PC-9 (cell line): ENCODE results near the gene PAX9. TPM values are rescaled to one million over a fixed set of nuclear protein-coding genes. Genes with fewer than 3 reads are reported as not detected.

Source experiments
- BruUV-seq: library from RNA; stranded (reverse); fragments of 400-500 nt; replicated peaks from 2 replicates; lab custom pipeline; 2021; lab: Mats Ljungman, UMichigan
- CTCF ChIA-PET: fragments of 300-600 bp; sonication (Branson Sonifier 250); formaldehyde crosslinking; loops from one replicate; lab custom pipeline; 2022; ENCODE audit warnings: antibody characterized with exemption; lab: Charles Lee
- POLR2A ChIA-PET: fragments of 300-600 bp; sonication (Branson Sonifier 250); formaldehyde crosslinking; loops from one replicate; lab custom pipeline; 2022; ENCODE audit warnings: antibody characterized with exemption; ENCODE audit not compliant: unreplicated experiment; lab: Charles Lee
- DNase-seq, 2 experiments: peaks; one replicate each; pipeline versions ENCODE4 v3.0.0 to v3.0.0-alpha.2; 2015 to 2022; ENCODE audit warnings: mixed read lengths in 1 of 2
- H2AFZ ChIP-seq: fragments of 200-600 bp; sonication (generic); 2 replicates; pipeline ENCODE4 v1.8.1; 2017; ENCODE audit warnings: antibody characterized with exemption
- H3F3A ChIP-seq: fragments of 200-600 bp; sonication (generic); 2 replicates; pipeline ENCODE4 v1.8.1; 2017; ENCODE audit warnings: antibody characterized with exemption, mild to moderate bottlenecking, low read depth; ENCODE audit not compliant: insufficient read depth
- H3K27ac ChIP-seq: fragments of 200-600 bp; sonication (generic); 2 replicates; pipeline ENCODE4 v1.6.1; 2016; ENCODE audit warnings: mixed run types
- H3K27me3 ChIP-seq: fragments of 200-600 bp; sonication (generic); 2 replicates; pipeline ENCODE4 v1.6.1; 2016; ENCODE audit warnings: low read depth, mixed run types; ENCODE audit not compliant: insufficient read depth
- H3K36me3 ChIP-seq: fragments of 200-600 bp; sonication (generic); 2 replicates; pipeline ENCODE4 v1.6.1; 2016; ENCODE audit warnings: low read depth, mixed run types
- H3K4me1 ChIP-seq: fragments of 200-600 bp; sonication (generic); replicated peaks from 2 replicates; pipeline ENCODE4 v1.6.1; 2016; ENCODE audit warnings: mixed run types; ENCODE audit not compliant: insufficient read depth
- H3K4me2 ChIP-seq: fragments of 200-600 bp; sonication (generic); 2 replicates; pipeline ENCODE4 v1.6.1; 2017; ENCODE audit warnings: mixed run types
- H3K4me3 ChIP-seq: fragments of 200-600 bp; sonication (generic); 2 replicates; pipeline ENCODE4 v1.6.1; 2016; ENCODE audit warnings: mixed run types
- H3K79me2 ChIP-seq: fragments of 200-600 bp; sonication (generic); 2 replicates; pipeline ENCODE4 v1.6.1; 2017; ENCODE audit warnings: low read depth, mixed run types
- H3K9me2 ChIP-seq: fragments of 200-600 bp; sonication (generic); 2 replicates; pipeline ENCODE4 v1.8.1; 2017; ENCODE audit warnings: mild to moderate bottlenecking; ENCODE audit not compliant: insufficient read depth
- H3K9me3 ChIP-seq: fragments of 200-600 bp; sonication (generic); 2 replicates; pipeline ENCODE4 v1.8.1; 2016; ENCODE audit warnings: low read depth; ENCODE audit not compliant: insufficient read depth
- H4K20me1 ChIP-seq: fragments of 200-600 bp; sonication (generic); 2 replicates; pipeline ENCODE4 v1.8.1; 2017; ENCODE audit not compliant: insufficient read depth
- CTCF ChIP-seq: fragments of 200-600 bp; sonication (generic); conservative IDR thresholded peaks from 2 replicates; pipeline ENCODE4 v1.6.1; 2017; ENCODE audit warnings: mixed run types, antibody characterized with exemption, mild to moderate bottlenecking, moderate library complexity
- EZH2 ChIP-seq: fragments of 200-600 bp; sonication (generic); IDR thresholded peaks from 2 replicates; pipeline ENCODE4 v1.8.0; 2017; ENCODE audit warnings: antibody characterized with exemption, low read depth
- intact Hi-C: fragments of 100-400 bp; cut with micrococcal nuclease; formaldehyde crosslinking; loops from one replicate; pipeline ENCODE4 v1.10.0; 2022; ENCODE audit not compliant: unreplicated experiment
- total RNA-seq: library from RNA; stranded (reverse); gene quantifications from 2 replicates; pipeline ENCODE4 v1.2.3, GENCODE V29; 2021

The PAX9 gene
- total RNA-seq, 1 experiment from 2014 or later = 7.6 TPM

GRCh38 chr14:36655571-36655962 lies 6.1 kb upstream of the PAX9 start:
- Histone ChIP-seq H3F3A (no peaks in the 10 kb centered on the region), H3K4me1 (no peaks in the 10 kb centered on the region), H3K79me2 (no peaks in the 10 kb centered on the region), H4K20me1 (no peaks in the 10 kb centered on the region), H3K9me2 (no peaks in the 10 kb centered on the region), H3K27me3 (no peaks in the 10 kb centered on the region), H3K9me3 (no peaks in the 10 kb centered on the region), H3K4me3 (no peak overlapping the region), H2AFZ (no peak overlapping the region), H3K36me3 (no peaks in the 10 kb centered on the region), H3K4me2 (no peak overlapping the region), H3K27ac (no peak overlapping the region)
- DNase-seq = no peak
- intact Hi-C loops = no loop called here
- POLR2A ChIA-PET = no interaction called here
- TF ChIP-seq CTCF (no peak), EZH2 (no peak)
- CTCF ChIA-PET = no interaction called here
- no TSS peak for BruUV-seq

GRCh38 chr14:36655963-36656686 lies 5.5 kb upstream of the PAX9 start:
- H3K4me2 ChIP-seq = no peak overlapping the region
- H3F3A ChIP-seq = no peaks in the 10 kb centered on the region
- no peaks in the 10 kb centered on the region for H3K9me2 ChIP-seq
- intact Hi-C loops = no loop called here
- no peaks in the 10 kb centered on the region for H3K36me3 ChIP-seq
- no peaks in the 10 kb centered on the region for H3K27me3 ChIP-seq
- POLR2A ChIA-PET = no interaction called here
- TF ChIP-seq CTCF (peak; percentile 27; the same call in 1 of the 2 replicates), EZH2 (no peak)
- H3K4me1 ChIP-seq = no peaks in the 10 kb centered on the region
- CTCF ChIA-PET = no interaction called here
- H3K79me2 ChIP-seq = no peaks in the 10 kb centered on the region
- H2AFZ ChIP-seq = no peak overlapping the region
- no peak overlapping the region for H3K27ac ChIP-seq
- no TSS peak for BruUV-seq
- no peak overlapping the region for H3K4me3 ChIP-seq
- no peak for DNase-seq
- H3K9me3 ChIP-seq = no peaks in the 10 kb centered on the region
- no peaks in the 10 kb centered on the region for H4K20me1 ChIP-seq

GRCh38 chr14:36656687-36657398 lies 4.8 kb upstream of the PAX9 start:
- intact Hi-C loops = no loop called here
- H3K4me2 ChIP-seq = no peak overlapping the region
- DNase-seq = no peak
- ChIA-PET CTCF (interaction anchor here (0.6 kb wide), 1 partner anchor 510 kb away, joined by 4 read pairs; no protein-coding TSS in a partner anchor), POLR2A (no interaction called here)
- BruUV-seq = no TSS peak
- H3K4me3 ChIP-seq = no peak overlapping the region
- H3K36me3 ChIP-seq = no peaks in the 10 kb centered on the region
- H3F3A ChIP-seq = no peaks in the 10 kb centered on the region
- no peak overlapping the region for H2AFZ ChIP-seq
- no peaks in the 10 kb centered on the region for H3K9me2 ChIP-seq
- H3K4me1 ChIP-seq = no peaks in the 10 kb centered on the region
- H3K9me3 ChIP-seq = no peaks in the 10 kb centered on the region
- H4K20me1 ChIP-seq = no peaks in the 10 kb centered on the region
- H3K27ac ChIP-seq = no peak overlapping the region
- no peaks in the 10 kb centered on the region for H3K27me3 ChIP-seq
- no peaks in the 10 kb centered on the region for H3K79me2 ChIP-seq
- TF ChIP-seq CTCF = no peak
- TF ChIP-seq EZH2 = no peak
